Fibroblast of lung (primary cell): Measurements from ENCODE around the gene PAX3. TPM values are rescaled to one million over a fixed set of nuclear protein-coding genes. Genes with fewer than 3 reads are reported as not detected.

Experiments used
- DNase-seq, 2 donors: peaks; one replicate each; pipeline versions ENCODE4 v3.0.0 to v3.0.0-alpha.2; 2010; ENCODE audit warnings: low read depth in 2 of 2
- H2AFZ ChIP-seq: 2 replicates; pipeline ENCODE4 v1.5.1; 2012; ENCODE audit warnings: low read length, control low read depth, inconsistent platforms
- H3K27ac ChIP-seq: 2 replicates; pipeline ENCODE4 v1.5.1; 2011; ENCODE audit warnings: low read length, control low read depth; ENCODE audit not compliant: insufficient read depth
- H3K27me3 ChIP-seq: 2 replicates; pipeline ENCODE4 v1.5.1; 2011; ENCODE audit warnings: mild to moderate bottlenecking, low read length; ENCODE audit not compliant: control insufficient read depth, insufficient read depth
- H3K36me3 ChIP-seq: 2 replicates; pipeline ENCODE4 v1.5.1; 2011; ENCODE audit warnings: low read length; ENCODE audit not compliant: control insufficient read depth, insufficient read depth
- H3K4me1 ChIP-seq: 2 replicates; pipeline ENCODE4 v1.5.1; 2011; ENCODE audit warnings: low read length; ENCODE audit not compliant: control insufficient read depth, insufficient read depth; ENCODE audit errors: extremely low read depth
- H3K4me2 ChIP-seq: 2 replicates; pipeline ENCODE4 v1.5.1; 2011; ENCODE audit warnings: low read length, control low read depth; ENCODE audit not compliant: insufficient read depth; ENCODE audit errors: extremely low read depth
- H3K4me3 ChIP-seq, 4 experiments: fragments of 200-600 bp in 1 of 4; sonication (generic) in 1 of 4; replicated peaks in 1 of 4; 2 replicates each; pipeline ENCODE4 v1.5.1; 2011 to 2016; ENCODE audit warnings: low read length in 4 of 4, low read depth in 3 of 4, mild to moderate bottlenecking in 3 of 4, control low read depth in 2 of 4, inconsistent platforms in 1 of 4, mixed read lengths in 1 of 4; ENCODE audit not compliant: insufficient read depth in 1 of 4; ENCODE audit errors: control extremely low read depth in 1 of 4
- H3K79me2 ChIP-seq: 2 replicates; pipeline ENCODE4 v1.5.1; 2012; ENCODE audit warnings: mild to moderate bottlenecking, low read length, inconsistent platforms; ENCODE audit not compliant: control insufficient read depth, insufficient read depth
- H3K9ac ChIP-seq: 2 replicates; pipeline ENCODE4 v1.5.1; 2011; ENCODE audit warnings: mild to moderate bottlenecking, low read length, control low read depth; ENCODE audit not compliant: insufficient read depth
- H3K9me3 ChIP-seq: 2 replicates; pipeline ENCODE4 v1.5.1; 2012; ENCODE audit warnings: low read depth, low read length; ENCODE audit not compliant: control insufficient read depth, insufficient read depth
- H4K20me1 ChIP-seq: 2 replicates; pipeline ENCODE4 v1.5.1; 2011; ENCODE audit warnings: low read length; ENCODE audit not compliant: control insufficient read depth, insufficient read depth; ENCODE audit errors: extremely low read depth
- CTCF ChIP-seq, 2 donors: IDR thresholded peaks in 1 of 2; conservative IDR thresholded peaks in 1 of 2; 1 replicate in 1 of 2; 2 replicates in 1 of 2; pipeline ENCODE4 v1.5.1; 2011 to 2012; ENCODE audit warnings: low read length in 2 of 2, control low read depth in 1 of 2, inconsistent platforms in 1 of 2, low read depth in 1 of 2, mild to moderate bottlenecking in 1 of 2
- EZH2 ChIP-seq: IDR thresholded peaks from 2 replicates; pipeline ENCODE4 v1.5.1; 2012; ENCODE audit warnings: low read length, control low read depth, mild to moderate bottlenecking; ENCODE audit errors: missing control alignments
- polyA plus RNA-seq, 2 donors: library from polyadenylated mRNA; depleted of rRNA in 1 of 2; stranded (reverse) in 1 of 2; unstranded in 1 of 2; fragments of >200 nt; gene quantifications; 2 replicates each; pipeline ENCODE4 v1.2.1, GENCODE V29; 2011 to 2012; ENCODE audit warnings: missing spikeins in 1 of 2
- total RNA-seq: library from RNA; depleted of rRNA; stranded (reverse); fragments of >200 nt; gene quantifications from 2 replicates; pipeline ENCODE4 v1.2.1, GENCODE V29; 2014

PAX3 gene
- total and polyA plus RNA-seq, 2 donors (not counting 1 experiment from before 2014, with no cell fraction given): not detected

GRCh38 chr2:222281506-222281905 is 17.3 kb downstream of the PAX3 start:
- Histone ChIP-seq H3K36me3 (no peaks in the 10 kb centered on the region), H3K4me1 (no peaks in the 10 kb centered on the region), H3K9ac (no peak overlapping the region), H3K27me3 (no peaks in the 10 kb centered on the region), H4K20me1 (no peaks in the 10 kb centered on the region), H3K4me2 (no peak overlapping the region), H3K4me3 (no peak overlapping the region), H3K27ac (no peak overlapping the region), H3K79me2 (no peaks in the 10 kb centered on the region), H3K9me3 (no peaks in the 10 kb centered on the region), H2AFZ (no peak overlapping the region)
- no peak for TF ChIP-seq EZH2
- no peak for TF ChIP-seq CTCF (conservative IDR thresholded peaks at IDR 0.05 in 1 of 2, IDR thresholded peaks at IDR 0.05 in 1 of 2; ENCODE audit: low read depth in 1 of 2, low read length in 2 of 2)
- peak in 1 of 2 donors; percentile 72 for DNase-seq

- Histone ChIP-seq H3K9ac (no peak overlapping the region), H2AFZ (no peak overlapping the region), H4K20me1 (no peaks in the 10 kb centered on the region), H3K27ac (no peak overlapping the region), H3K27me3 (no peaks in the 10 kb centered on the region), H3K79me2 (no peaks in the 10 kb centered on the region), H3K36me3 (no peaks in the 10 kb centered on the region), H3K4me1 (no peaks in the 10 kb centered on the region), H3K4me2 (no peak overlapping the region), H3K4me3 (no peak overlapping the region), H3K9me3 (no peaks in the 10 kb centered on the region)
- TF ChIP-seq CTCF (conservative IDR thresholded peaks at IDR 0.05 in 1 of 2, IDR thresholded peaks at IDR 0.05 in 1 of 2; ENCODE audit: low read depth in 1 of 2, low read length in 2 of 2) (no peak), EZH2 (no peak)
- peak in 1 of 2 donors; percentile 75 for DNase-seq
These were observed 18.0 kb downstream of the PAX3 start for GRCh38 chr2:222280795-222281194.

- H3K27me3 ChIP-seq: no peaks in the 10 kb centered on the region
- no peaks in the 10 kb centered on the region for H3K36me3 ChIP-seq
- no peak overlapping the region for H2AFZ ChIP-seq
- no peaks in the 10 kb centered on the region for H4K20me1 ChIP-seq
- no peak for TF ChIP-seq CTCF (conservative IDR thresholded peaks at IDR 0.05 in 1 of 2, IDR thresholded peaks at IDR 0.05 in 1 of 2; ENCODE audit: low read depth in 1 of 2, low read length in 2 of 2)
- no peak for TF ChIP-seq EZH2
- no peak overlapping the region for H3K9ac ChIP-seq
- no peaks in the 10 kb centered on the region for H3K4me1 ChIP-seq
- H3K4me3 ChIP-seq: no peak overlapping the region
- H3K79me2 ChIP-seq: no peaks in the 10 kb centered on the region
- DNase-seq: no peak
- H3K9me3 ChIP-seq: no peaks in the 10 kb centered on the region
- H3K4me2 ChIP-seq: no peak overlapping the region
- no peak overlapping the region for H3K27ac ChIP-seq
These were observed 26.3 kb downstream of the PAX3 start for GRCh38 chr2:222272446-222273015.
